ENCODE results near the gene NIPSNAP3A. TPM values are rescaled to one million over a fixed set of nuclear protein-coding genes. Genes with fewer than 3 reads are reported as not detected.

NIPSNAP3A gene
- total RNA-seq, 1 experiment from 2014 or later, result 27.0 TPM

DNA sequence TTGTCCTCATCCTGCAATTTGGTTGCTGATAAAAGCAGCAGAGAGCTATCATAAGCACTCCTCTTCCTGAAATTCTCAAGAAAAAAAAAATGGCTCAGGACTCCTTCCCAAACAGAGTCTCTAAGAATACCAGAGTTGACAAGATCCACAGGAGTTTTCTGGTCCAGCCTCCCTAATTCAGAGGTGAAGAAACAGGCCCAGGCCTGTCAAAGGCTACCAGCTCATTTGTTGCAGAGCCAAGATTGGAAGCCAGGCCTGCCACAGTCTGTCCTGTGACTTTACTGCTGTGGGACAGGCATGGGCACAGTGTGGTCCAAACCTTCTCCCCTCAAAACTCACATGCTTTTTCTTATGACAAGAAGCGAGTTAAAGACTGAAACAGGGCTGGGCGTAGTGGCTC lies 58.0 kb downstream of the NIPSNAP3A start:
- no peak for DNase-seq (ENCODE audit: low read depth)

DNA sequence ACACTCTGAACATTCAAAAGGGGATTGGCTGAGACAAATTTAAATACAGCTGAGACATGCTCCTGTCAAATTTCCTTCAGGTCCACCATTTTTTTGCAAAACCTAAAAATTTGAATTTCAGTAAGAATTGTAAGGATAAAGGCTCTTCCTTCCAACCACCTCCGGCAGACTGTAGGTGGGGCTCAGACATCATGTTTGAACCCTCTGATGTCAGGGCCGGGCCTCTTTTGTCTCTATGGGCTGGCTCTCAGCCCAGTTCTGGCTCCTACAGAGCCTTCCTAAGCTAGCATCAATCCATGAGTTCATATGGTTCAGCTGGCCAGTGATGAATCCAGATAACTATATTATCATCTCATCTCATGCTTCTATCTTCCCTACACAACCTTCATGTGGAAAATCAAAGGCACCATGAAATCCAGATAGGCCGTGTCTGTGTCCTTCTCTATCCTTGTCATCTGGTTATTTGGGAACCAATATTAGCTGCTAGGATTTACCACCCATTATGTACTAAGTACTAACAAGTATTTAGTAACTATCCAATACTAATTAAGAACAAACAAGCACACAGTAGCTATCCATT lies 60.6 kb downstream of the NIPSNAP3A start:
- DNase-seq (ENCODE audit: low read depth), result peak; percentile 40

Other genes with a start within 250 kb of the NIPSNAP3A start
- not detected in 2 replicates for gene OR13F1, start 243.4 kb upstream of the NIPSNAP3A start, total RNA-seq (2014; rRNA removed)
- gene OR13C4, start 220.5 kb upstream of the NIPSNAP3A start, total RNA-seq (2014; rRNA removed), result not detected in 2 replicates
- gene OR13C3, start 210.8 kb upstream of the NIPSNAP3A start, total RNA-seq (2014; rRNA removed), result not detected in 2 replicates
- gene OR13C8, start 178.5 kb upstream of the NIPSNAP3A start, total RNA-seq (2014; rRNA removed), result not detected in 2 replicates
- gene OR13C5, start 148.3 kb upstream of the NIPSNAP3A start, total RNA-seq (2014; rRNA removed), result not detected in 2 replicates
- not detected in 2 replicates for gene OR13C2, start 142.1 kb upstream of the NIPSNAP3A start, total RNA-seq (2014; rRNA removed)
- not detected in 2 replicates for gene OR13C9, start 129.5 kb upstream of the NIPSNAP3A start, total RNA-seq (2014; rRNA removed)
- not detected in 2 replicates for gene OR13D1, start 53.2 kb upstream of the NIPSNAP3A start, total RNA-seq (2014; rRNA removed)
- 0.46 TPM in 1 of 2 replicates, not detected in the other for gene NIPSNAP3B, start 16.4 kb downstream of the NIPSNAP3A start, total RNA-seq (2014; rRNA removed)
- 2.9 and 12.2 TPM in 2 replicates for gene ABCA1, start 180.5 kb downstream of the NIPSNAP3A start, total RNA-seq (2014; rRNA removed)